Effector CD8-positive, alpha-beta T cell (primary cell): ENCODE results near the gene CLEC16A.
"Not testable (repeated sequence)": the region's sequence is repeated elsewhere in the genome, so short reads cannot be mapped to it uniquely, and the experiment has no call there.

Experiments
- DNase-seq: peaks from one replicate; lab custom pipeline; 2025; lab: John Stamatoyannopoulos, UW

CLEC16A gene

DNA sequence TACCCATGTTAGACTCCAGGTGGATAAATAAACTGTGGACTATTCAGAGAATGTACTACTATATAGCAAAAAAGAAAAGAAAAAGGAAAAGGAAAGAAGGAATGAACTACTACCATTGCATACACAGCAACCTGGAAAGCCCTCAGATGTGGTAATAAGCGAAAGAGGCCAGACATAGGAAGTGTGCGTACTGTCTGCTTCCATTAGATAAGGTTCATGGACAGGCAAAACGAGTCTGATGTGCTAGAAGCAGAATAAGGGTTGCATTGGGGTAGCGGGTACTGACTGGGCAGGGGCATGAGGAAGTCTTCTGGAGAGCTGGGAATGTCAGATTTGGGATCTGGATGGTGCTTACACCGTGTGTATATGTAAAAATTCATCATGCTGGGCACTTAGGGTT lies 21.8 kb downstream of the CLEC16A start:
- no peak for DNase-seq

DNA sequence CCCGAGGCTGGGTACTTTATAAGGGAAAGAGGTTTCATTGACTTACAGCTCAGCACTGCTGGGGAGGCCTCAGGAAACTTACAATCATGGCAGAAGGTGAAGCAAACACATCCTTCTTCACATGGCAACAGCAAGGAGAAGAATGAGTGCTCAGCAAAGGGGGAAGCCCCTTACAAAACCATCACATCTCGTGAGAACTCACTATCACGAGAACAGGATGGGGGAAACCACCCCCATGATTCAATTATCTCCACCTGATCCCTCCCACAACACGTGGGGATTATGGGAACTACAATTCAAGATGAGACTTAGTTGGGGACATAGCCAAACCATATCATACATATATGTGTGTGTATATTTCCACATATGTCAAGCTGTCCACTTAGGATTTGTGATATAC lies 22.2 kb downstream of the CLEC16A start:
- not testable (repeated sequence) for DNase-seq

DNA sequence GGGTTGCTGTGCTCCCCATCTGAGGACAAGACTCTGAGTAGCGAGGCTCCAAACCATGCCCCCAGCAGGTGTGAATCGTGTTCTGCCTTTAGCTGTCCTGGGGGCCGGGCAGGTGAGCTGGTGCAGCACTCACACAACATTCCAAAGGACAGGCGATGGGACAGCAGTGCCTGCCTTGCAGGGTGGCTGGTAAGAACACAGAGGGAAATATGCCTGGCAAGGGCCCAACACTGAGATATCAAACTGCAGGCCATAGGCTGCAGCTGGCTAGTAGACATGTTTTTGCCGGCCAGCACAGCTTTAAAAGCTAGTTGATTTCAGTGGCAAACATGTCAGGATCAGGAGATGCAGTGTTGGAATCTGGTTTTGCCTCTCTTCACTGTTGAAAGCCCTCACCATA lies 23.6 kb downstream of the CLEC16A start:
- no peak for DNase-seq

DNA sequence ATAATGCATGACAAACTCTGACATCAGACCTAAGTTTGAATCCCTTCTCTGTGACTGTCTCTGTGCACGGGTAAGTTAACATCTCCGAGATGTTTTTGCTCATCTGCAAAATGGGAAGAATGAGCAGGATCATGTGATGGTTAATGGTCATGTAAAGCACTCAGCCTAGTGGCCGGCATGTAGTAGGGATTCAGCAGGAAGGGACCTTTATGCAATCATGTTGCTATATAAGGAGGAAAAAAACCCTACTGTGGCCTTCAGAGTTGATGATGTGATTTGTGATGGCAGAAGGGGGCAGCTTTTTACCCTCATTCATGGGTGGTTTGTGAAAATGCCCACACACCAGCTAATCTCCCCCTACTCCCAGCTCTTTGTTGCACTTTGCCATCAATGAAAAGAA lies 24.1 kb downstream of the CLEC16A start:
- DNase-seq: no peak

DNA sequence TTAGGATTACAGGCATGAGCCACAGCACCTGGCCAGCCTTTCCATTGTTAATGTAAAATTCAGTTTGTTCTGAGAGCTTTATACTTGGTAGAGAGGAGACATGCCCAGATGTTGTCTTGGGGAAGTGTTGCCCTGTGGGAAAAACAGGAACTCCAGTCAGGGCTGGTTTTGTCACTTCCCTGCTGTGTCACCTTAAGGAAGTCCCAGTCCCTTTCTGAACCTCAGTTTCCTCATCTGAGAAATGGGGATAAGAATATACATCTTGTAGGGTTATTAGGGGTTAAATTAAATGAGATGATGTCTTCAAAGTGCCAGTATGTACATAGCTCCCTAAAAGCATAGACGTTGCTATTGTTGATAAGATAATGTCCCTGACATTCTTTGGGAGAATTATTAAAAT lies 25.3 kb downstream of the CLEC16A start:
- DNase-seq: no peak

DNA sequence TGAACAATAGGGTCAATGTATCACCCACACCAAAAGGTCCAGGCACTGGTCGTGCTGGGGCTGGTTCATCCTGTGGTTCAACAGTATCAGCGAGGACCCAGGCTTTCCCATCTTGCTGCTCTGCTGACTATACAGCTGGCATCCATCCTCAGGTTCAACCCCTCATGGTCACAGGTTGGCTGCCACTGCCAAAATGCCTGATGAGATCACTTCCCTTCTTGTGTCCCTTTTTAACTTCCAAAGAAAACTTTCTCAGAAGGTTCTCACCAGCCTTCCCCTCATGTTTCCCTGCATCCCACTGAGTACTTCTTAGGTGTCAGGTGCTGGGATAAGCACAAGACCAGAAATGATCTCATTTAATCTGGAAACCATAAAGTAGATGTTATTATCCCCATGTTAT lies 25.7 kb downstream of the CLEC16A start:
- no peak for DNase-seq

DNA sequence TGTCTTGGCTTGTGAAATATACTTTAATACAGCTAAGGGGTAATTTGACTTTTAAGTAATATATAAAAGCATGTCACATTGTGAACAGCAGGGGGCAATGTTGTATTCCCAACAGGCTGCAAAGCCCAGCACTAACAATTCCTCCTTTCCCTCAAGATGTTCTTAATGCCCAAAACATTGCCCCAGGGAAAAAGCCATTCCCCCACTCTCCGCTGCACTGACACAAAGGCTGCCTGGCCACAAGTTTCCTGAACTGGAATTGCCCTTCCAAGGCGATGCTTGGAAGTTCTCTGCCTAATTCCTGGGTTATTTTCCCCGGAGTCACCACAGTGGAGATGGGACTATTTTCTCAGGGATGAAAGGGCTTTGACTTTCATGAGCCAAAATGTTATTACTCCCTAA lies 27.2 kb downstream of the CLEC16A start:
- no peak for DNase-seq

DNA sequence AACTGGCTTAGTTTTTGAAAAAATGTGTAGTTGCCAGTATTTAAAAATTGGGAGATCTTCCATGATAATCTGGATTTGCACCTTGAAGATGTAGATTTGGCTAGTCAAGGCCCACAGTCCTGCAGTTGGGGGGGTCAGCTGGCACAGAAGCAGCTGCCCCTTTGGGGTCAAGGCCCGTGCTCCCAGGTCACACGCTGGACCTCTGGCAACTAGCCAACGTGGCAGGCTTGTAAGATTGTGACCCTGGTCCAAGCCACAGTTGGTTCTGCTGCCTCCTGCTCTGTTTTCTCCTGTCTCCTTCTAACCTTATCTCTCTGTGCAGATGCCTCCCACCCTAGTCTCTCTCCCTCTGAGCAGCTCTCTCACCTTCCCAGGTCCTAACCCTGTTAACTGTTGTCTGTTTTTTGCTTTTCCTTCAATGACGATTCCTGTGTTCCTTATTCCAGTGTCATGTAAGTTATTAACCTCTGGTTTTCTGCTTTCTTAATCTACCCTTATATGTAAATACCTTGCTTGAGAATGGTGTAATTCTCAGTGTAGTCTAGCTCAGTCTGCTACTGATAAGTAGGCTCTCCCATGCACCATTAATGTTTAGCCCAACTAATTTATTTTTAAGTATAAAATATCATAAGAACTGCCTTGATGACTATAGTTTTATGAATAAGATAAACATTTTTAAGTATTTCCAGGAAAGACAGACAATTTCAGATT lies 27.9 kb downstream of the CLEC16A start:
- DNase-seq: no peak

DNA sequence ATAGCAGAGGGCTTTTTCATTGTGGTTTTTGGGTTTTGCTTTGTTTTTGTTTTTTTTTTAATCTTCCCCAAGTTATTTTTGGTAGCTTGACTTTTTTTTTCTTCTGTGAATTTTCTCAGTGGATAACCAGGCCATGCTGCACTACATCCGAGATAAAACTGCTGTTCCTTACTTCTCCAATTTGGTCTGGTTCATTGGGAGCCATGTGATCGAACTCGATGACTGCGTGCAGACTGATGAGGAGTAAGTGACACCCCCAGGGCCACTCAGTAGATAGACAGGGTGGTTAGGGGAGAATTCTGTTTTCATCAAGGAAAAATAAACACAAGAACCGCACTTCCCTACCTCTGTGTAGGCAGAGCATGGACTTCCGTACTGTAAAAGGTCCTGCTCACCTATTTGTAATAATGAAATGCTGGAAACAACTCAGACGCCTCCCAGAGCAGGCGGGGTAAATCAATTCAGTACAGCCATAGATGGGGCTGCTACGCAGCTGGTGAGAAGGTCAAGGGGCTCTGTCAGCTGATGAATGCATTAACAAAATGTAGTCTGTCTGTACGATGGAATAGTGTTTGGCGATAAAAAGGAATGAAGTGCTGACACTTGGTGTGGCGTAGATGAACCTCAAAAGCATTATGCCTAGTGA lies 28.6 kb downstream of the CLEC16A start:
- DNase-seq: no peak

DNA sequence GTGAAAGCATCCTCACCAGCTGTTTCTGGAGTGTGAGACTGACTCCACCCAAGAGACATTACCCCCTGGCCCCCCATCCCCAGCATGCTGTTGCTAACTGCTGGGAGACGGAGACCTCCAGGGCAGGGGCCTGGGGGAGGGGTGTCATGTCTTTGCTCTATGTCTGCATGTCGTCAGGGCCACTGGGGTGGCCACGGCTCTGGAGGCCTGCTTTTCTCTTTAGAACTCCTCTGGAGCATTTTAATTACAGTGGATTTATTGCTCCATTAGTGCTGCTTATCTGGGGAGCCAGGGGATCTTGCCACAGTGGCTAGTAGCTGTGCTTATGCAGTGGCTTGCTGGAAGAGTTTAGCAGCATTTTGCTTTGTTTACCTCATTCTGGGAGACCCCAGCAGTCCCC lies 32.3 kb downstream of the CLEC16A start:
- DNase-seq: no peak

DNA sequence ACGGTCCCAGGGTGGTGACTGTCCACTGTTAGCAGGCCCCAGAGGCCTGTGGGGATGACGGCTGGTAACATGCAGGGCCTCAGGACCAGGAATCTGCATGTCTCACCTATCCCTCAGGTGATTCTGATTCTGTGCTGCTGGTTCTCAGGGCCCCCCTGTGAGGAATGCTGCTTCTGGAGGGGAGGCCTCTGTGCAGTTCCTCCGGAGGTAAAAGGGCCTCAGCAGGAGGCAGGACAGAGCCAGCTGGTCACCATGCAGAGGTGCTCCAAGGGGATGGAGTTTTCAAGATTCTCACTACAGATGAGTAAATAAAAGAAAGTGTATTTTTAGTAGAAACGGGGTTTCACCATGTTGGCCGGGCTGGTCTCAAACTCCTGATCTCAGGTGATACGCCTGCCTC lies 33.8 kb downstream of the CLEC16A start:
- DNase-seq: no peak

DNA sequence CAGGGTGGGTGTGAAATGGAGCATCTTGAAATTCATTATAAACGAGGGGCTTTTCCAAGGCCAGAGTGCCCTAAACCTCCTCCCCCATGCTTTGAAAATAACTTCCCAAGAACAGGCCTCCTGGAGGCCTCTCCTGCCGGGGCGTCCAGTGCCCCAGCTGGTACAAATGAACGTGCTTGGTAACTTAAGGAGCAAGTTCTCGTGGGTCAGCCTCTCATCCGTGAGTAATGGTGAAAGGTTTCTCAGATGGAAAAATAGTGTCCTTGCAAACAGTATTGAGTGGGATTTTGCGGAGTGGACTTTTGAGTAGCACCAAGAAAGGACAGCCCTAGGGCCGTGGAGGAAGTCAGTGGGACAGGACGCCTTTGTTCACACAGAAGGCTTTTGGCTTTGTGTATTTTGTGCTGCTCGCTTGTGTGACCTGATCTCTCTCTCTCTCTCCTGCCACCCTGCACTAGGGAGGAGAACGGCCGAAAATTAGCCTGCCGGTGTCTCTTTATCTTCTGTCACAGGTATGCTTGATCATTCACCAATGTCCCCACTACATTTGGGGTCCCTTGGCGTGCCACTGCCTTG lies 34.6 kb downstream of the CLEC16A start:
- DNase-seq: no peak

DNA sequence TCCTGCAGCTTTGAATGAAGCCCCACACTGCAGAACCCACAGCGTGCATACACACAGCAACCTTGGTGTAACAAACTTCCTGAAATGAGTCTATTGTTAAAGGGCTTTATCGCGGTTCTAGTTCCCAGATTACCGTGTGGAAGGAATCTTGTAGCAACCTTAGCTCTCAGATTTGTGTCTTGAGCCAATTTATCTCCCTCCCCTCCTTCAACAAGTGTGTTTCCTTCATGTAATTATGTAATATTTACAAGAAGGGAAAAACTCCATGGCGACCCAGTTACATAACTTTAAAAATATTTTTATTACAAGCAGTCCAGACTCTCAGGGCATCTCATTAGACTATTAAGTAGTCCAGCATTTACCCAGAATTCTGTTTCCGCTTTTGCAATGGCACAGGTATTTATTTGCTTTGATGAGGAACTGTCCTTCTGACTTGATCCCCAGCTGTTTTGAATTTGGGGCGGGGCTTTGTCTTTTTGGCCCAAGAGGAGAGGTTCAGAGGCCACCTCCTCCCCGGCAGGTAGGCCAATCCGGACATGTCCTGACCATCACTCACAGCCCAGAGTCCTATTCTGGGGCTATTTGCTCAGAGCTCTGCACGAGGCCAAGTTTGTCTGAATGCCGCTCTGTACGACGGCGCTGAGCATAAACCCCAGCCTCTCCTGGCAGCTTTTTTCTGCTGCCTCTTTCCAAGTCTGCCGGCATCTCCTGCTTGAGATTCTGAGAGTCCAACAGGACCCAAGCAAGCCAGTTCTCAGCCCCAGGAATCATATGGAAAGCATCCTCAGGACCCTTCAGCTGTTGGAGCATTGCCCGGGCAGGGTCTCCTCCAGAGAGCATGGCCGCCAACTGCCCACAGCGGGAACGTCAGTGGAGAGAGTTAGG lies 35.6 kb downstream of the CLEC16A start:
- no peak for DNase-seq

DNA sequence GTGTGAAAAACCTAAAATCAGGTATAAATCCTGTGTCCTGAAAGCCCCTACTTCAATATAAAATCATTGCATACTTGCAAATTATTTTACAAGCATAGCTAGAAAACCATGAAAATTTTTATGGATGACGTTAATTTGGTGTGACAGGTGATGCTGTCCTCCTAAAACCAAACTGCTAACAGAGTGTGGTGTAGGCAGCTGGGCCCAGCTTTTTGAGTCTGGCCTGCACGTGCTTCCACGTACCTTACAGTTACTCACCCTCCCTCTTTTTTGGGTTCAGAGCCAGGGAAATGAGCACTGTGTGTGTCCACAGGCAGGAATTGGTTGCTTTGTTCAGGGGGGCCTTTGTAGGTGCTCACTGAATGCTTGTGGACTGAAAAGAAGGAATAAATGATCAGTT lies 36.4 kb downstream of the CLEC16A start:
- no peak for DNase-seq

DNA sequence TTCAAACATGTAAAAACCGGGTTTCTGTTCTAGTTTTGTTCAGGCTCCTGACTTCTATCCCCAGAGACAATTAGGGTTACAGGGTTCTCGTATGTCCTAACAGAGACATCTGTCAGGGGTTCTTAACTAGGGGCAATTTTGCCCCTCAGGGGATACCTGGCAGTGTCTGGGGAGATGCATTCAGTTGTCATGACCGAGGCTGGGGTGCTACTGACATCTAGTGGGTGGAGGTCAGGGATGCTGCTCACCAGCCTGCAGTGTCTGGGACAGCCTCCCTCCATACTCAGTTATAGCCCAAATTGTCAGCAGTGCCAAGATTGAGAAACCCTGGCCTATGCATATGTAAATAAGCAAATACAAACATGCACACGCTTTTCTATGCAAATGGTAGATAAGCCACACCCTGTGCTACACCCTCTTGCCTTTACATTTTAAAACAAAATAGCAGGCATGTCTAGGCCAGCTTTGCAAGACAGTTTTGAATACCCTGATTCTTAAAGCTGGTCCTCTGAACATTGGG lies 37.4 kb downstream of the CLEC16A start:
- DNase-seq: no peak

DNA sequence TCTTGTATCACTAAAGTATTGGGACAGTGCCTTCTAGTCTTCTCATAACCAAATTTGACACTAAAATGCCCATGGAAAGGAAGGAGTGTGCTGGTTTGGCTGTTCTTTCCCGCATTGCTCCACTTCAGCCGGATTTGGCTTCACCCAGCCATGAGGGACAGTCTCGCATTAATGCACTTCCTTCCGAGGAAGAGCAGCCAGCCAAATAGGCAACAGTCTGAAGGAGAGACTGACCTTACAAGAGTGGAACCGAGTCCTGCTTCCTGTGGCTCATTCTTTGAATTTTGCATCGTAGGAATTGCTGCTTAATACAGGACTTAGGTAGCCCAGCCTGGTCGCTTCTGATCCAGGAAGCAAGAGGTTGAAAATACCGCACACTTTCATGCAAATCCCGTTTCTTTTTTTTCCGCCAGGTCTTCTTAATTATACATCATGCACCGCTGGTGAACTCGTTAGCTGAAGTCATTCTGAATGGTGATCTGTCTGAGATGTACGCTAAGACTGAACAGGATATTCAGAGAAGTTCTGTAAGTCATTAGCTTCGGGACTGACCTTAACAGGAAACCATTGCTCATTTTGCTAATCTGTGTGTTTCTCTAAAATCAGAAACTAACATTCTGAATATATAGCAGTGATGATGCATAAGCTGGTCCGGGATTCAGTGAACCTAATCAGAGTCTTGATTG lies 38.2 kb downstream of the CLEC16A start:
- DNase-seq: no peak

DNA sequence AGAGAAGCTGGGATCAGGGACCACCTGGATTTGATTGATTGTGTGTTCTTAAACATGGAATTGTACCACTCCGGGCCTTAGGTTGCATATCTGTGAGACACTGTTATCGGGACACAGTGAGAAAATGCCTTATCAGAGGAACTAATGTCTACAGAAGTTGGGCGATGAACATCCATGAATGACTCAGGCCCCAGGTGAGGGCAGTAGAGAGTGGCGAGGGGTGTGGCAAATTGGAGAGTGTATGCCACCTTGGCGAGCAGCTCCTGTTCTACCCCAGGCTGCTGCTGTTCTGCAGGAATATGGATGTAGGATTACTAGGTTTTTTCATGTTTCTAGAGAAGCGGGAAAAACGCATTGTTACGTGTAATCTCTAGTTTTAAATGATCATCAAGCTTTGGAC lies 38.8 kb downstream of the CLEC16A start:
- DNase-seq: no peak

DNA sequence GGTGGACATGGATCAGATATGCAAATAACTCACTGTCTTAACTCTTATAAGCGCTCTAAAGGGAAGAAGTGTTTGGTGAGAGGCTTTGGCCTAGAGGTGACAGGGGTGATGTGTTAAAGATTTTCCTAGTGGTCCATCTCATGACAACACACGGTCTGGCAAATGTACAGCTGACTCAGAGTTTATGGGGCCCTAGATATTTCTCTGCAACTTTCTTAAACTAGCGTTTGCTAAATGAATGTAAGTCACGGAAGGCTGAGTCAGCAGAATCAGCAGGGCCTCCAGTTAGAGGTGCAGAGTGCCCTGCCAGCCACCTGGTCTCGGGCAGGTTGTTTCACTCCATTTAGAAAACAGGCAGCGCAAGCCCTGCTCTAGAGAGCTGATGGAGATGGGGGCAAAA lies 40.1 kb downstream of the CLEC16A start:
- no peak for DNase-seq

DNA sequence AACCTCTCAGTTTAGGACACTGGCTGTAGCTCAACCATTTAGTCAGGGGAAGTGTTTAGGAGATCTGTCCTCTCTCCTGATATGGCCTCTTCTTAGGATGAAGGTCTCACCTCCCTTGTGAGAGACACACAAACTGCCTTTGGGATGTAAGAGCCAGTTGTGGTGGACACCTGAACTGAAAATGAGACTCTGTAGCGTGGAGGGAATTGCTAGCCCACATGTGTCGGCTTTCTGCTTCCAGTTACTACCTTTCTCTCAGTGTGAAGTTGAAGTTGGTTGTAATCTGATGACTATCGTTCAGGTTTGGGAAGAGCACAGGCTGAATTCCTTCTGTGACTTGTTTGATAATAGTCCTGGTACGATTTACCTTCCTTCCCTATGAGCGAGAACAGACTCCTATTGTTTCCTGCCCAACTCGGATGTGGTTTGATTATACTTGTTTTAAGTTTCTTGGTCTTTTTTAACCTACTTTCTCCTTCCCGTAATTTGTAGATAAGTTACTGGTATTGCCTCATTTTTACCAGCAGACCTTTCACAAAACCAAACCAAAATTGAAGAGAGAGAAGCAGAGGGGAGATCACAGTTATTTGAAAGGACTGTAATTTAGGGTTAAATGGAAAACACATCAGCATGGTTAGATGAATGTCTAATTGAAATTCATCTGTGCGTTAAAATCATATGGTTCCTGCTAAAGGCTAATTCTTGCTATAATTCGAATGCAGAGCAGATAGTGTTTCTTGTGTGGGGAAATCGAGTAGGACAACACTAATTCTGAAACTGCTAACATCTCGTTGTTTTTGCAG lies 43.2 kb downstream of the CLEC16A start:
- no peak for DNase-seq

DNA sequence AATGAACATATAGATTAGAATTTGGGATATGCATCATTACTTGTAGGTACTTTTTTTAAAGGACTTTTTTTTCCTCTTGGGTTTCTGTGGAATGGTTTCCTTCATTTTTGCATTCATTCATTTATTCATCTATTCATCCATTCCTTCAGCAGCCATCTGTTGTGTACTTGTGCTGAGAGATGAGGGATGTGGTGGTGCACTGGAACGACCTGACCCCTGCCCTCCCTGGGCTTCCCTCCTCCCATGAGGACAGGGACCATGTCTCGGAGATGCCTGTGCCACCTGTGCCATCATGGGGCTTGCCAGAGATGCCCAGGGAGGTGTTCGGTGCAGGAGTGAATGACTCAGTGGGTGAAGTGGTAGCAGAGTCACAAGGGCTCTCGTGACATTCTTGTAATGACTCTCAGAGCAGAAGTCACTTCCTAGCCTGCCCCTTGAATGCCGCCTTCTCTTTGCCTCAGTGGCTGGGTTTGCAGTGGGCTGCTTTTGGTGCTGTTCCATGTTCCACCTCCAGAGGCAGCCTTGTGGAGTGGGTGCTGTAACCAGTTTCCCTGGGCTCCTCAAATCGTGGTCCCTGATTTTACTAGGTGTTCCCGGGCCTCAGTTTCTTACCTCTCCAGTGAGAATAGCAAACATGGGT lies 43.9 kb downstream of the CLEC16A start:
- DNase-seq: no peak
